ENCODE results near the gene ABI1.

The ABI1 gene

GRCh38 chr10:26706206-26706605, 154.6 kb downstream of the ABI1 start:
- H3K4me3 ChIP-seq (replicated peaks in 1 of 2; ENCODE audit: low read depth in 2 of 2, low read length in 2 of 2): no peak overlapping the region
- DNase-seq (ENCODE audit: low read depth in 2 of 2): no peak
- no peak for TF ChIP-seq CTCF (IDR thresholded peaks at IDR 0.05; ENCODE audit: low read depth, low read length)

GRCh38 chr10:26703974-26704373, 156.8 kb downstream of the ABI1 start:
- no peak for TF ChIP-seq CTCF (IDR thresholded peaks at IDR 0.05; ENCODE audit: low read depth, low read length)
- no peak for DNase-seq (ENCODE audit: low read depth in 2 of 2)
- H3K4me3 ChIP-seq (replicated peaks in 1 of 2; ENCODE audit: low read depth in 2 of 2, low read length in 2 of 2): no peak overlapping the region

- TF ChIP-seq CTCF (IDR thresholded peaks at IDR 0.05; ENCODE audit: low read depth, low read length): no peak
- no peak overlapping the region for H3K4me3 ChIP-seq (replicated peaks in 1 of 2; ENCODE audit: low read depth in 2 of 2, low read length in 2 of 2)
- no peak for DNase-seq (ENCODE audit: low read depth in 2 of 2)
Measured at GRCh38 chr10:26703096-26703495, 157.7 kb downstream of the ABI1 start.

GRCh38 chr10:26700884-26701630, 159.7 kb downstream of the ABI1 start:
- no peak for TF ChIP-seq CTCF (IDR thresholded peaks at IDR 0.05; ENCODE audit: low read depth, low read length)
- H3K4me3 ChIP-seq (replicated peaks in 1 of 2; ENCODE audit: low read depth in 2 of 2, low read length in 2 of 2): no peak overlapping the region
- no peak for DNase-seq (ENCODE audit: low read depth in 2 of 2)

- no peak for DNase-seq (ENCODE audit: low read depth in 2 of 2)
- no peak for TF ChIP-seq CTCF (IDR thresholded peaks at IDR 0.05; ENCODE audit: low read depth, low read length)
- H3K4me3 ChIP-seq (replicated peaks in 1 of 2; ENCODE audit: low read depth in 2 of 2, low read length in 2 of 2): no peak overlapping the region
Measured at GRCh38 chr10:26699631-26700030, 161.1 kb downstream of the ABI1 start.

GRCh38 chr10:26698909-26699308, 161.8 kb downstream of the ABI1 start:
- no peak for DNase-seq (ENCODE audit: low read depth in 2 of 2)
- no peak for TF ChIP-seq CTCF (IDR thresholded peaks at IDR 0.05; ENCODE audit: low read depth, low read length)
- H3K4me3 ChIP-seq (replicated peaks in 1 of 2; ENCODE audit: low read depth in 2 of 2, low read length in 2 of 2): peak overlapping the region in 1 of 2 donors; percentile 91
